GM19025 (cell line): ENCODE results near the gene SPATA31A3.
"Not testable (repeated sequence)": the region's sequence is repeated elsewhere in the genome, so short reads cannot be mapped to it uniquely, and the experiment has no call there.

Source experiments
- ATAC-seq: cut with Tn5 transposase; IDR thresholded peaks from one replicate; pipeline ENCODE4 v1.9.1; 2021; ENCODE audit warnings: mild to moderate bottlenecking, low read depth, moderate library complexity; ENCODE audit not compliant: unreplicated experiment

The SPATA31A3 gene

GRCh38 chr9:66992450-66992849 lies at the start of gene SPATA31A3:
SPATA31A3 (minus strand) TSS chr9:66992550; CDS start chr9:66992521, 29 bp downstream.
- not testable (repeated sequence) for ATAC-seq

- ATAC-seq = not testable (repeated sequence)
Observed at GRCh38 chr9:66952576-66952975, 39.8 kb downstream of the SPATA31A3 start.

GRCh38 chr9:66942400-66943155 lies 49.8 kb downstream of the SPATA31A3 start:
- ATAC-seq = not testable (repeated sequence)

GRCh38 chr9:66939878-66940830 lies 52.2 kb downstream of the SPATA31A3 start:
- ATAC-seq = not testable (repeated sequence)

GRCh38 chr9:66938322-66938721 lies 54.0 kb downstream of the SPATA31A3 start:
- ATAC-seq = not testable (repeated sequence)

GRCh38 chr9:66937662-66938061 lies 54.7 kb downstream of the SPATA31A3 start:
- not testable (repeated sequence) for ATAC-seq
